Measurements from ENCODE around the gene DST.

The DST gene

DNA sequence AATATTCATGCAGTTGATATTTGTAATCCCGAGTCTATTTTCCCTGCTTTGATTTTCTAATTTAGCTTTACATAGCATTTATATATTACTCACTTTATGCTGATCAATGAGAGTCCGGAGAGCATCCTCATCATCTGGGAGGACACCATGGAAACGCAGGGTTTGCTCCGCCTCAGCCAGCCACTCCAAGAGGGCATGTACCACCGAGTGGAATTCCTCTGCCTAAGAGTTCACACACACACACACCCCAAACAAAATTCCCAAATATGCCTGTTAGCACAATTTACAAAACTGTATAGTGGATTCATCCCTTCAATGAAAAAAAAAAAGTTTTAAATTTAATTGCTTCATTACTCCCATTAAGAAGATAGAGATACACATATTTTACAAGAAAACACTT, 160.7 kb downstream of the DST start:
- no peak for DNase-seq (ENCODE audit: low read depth in 3 of 3)

DNA sequence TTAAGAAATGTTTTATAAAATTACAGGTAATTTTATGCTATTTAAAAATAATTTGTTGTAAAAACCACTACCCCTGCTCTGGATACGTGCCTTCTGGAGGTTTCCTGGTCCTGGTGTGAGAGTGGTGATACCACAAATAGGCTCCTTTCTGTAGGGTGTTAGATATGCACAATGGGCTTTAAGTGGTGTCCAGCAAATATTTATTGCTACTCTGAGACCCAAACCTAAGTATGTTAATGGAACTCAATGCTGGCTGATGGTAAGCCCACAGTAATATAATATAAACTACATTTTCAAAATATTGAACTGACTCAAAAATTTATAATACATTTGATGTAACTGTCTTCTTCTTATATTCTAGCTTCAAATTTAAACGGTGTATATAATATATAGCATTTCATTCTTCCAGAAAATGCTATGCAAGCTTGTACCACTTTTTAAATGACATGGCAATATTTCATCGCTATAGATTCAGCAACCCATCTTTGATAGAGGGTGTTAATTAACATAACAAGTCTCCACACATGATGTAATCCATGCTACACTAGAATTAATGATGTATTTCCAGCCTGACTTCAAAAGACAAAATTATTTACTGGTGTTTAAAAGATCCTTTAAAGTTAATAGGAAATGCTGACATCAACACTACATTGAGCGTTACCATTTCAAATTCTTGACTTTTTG, 161.9 kb downstream of the DST start:
- DNase-seq (ENCODE audit: low read depth in 3 of 3), result no peak

DNA sequence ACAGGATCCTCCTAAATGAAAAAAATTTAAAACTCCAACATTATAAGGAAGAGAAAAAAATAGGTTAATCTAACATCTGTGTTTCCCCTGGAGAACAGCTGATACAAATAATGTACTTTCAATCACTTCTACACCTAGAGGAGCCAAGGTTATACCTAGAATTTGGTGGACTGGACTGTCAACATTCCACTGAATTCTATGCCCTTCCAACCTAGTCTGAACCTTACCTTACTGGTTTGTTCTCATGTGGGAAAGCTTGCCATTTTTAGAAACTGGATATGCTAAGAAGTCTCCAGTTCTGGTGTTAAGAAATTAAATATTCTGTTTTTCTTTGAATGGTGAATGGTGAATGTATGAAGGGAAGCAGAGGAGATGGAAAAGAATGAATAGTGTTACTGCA, 162.4 kb downstream of the DST start:
- DNase-seq (ENCODE audit: low read depth in 3 of 3), result no peak

DNA sequence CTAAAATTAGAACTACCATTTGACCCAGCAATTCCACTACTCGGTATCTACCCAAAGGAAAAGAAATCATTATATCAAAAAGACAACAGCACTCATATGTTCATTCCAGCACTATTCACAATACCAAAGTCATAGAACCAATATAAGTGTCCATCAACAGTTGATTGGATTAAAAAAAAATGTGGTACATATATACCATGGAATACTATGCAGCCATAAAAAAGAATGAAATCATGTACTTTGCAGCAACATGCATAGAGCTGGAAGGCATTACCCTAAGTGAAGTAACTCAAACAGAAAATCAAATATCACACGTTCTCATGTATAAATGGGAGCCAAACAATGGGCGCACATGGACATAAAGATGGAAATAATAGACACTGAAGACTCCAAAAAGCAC, 163.3 kb downstream of the DST start:
- no peak for DNase-seq (ENCODE audit: low read depth in 3 of 3)

DNA sequence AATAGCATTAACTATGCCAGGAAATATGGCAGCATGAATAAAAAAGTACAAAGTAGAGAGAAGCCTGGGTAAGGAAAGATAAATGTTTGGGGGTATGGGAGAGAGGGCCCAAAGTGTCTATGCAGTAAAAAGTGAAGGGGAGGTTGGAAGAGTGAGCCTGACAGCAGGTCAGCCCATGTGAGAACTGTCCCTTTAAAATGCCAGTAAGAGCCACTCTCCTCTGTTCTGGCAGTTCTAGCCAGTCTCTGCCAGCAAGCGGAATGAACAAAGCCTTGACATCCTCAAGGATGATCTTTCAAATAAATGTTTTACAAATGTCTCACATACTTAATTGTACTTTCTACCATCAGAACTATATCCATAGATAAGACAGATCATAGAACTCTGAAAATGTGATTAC, 164.5 kb downstream of the DST start:
- no peak for DNase-seq (ENCODE audit: low read depth in 3 of 3)

DNA sequence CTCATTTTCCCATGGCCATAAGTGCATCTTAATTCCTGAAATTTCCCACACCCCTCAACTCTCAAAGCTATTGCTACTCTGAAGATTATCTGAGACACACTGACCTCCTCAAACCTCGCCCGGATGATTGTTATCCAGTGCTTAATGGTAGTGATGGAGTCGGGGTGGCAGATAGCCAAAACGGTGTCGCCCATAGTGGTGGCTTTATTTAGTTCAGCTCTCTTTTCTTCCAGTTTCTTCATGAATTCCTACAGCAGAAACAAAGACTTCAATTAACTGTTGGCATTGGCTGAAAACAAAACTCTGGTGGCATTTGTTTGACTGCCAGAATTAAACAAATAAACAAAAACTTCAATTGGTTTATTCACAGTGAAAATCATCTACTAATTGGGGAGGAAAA, 165.4 kb downstream of the DST start:
- no peak for DNase-seq (ENCODE audit: low read depth in 3 of 3)

DNA sequence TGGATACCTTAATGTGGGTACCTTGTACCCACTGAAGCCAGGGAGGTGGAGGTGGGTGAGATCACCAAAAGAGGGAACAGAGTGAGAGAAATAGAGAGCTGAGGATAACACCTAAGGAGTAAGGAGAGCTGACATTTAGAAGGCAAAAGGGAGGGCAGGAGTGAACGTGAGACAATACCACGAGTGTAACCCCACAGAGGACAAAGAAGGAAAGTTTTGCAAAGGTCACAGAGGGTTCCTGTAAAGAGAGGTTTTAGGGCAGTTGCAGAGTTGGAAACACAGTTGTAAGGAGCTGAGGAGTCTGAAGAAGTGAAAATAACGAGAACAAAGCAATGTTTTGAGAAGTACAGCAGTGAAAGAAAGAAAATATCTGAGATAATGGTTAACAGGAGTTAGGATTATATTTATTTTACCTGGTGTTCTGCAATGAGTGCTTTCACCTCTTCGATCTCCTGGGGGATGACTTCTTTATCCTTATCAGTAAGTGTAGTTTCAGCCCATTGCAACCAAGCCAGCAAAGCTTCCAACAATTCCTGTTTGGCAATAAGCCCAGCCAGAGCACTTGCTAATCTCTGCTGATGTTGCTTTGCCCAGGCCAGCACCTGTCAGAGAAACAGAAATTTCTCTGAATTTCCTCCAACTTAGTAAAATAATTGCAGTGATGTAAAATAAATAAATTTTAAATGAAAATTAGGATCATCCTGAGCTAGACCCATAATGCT, 166.8 kb downstream of the DST start:
- DNase-seq (ENCODE audit: low read depth in 3 of 3), result no peak

DNA sequence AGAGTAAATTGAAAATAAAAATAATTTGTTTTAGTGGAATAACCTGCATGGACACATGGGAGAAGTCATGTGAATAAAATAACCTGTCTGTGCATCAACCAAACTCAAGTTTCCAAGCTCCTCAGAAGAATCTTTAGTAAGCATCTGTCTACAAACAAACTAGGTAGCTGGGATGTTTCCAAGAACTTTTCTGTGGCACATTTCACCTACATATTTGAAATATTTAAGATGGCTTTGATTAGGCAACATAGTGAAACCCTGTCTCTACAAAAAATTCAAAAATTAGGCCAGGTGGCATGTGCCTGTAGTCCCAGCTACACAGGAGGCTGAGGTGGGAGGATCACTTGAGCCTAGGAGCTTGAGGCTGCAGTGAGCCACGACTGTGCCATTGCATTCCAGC, 168.2 kb downstream of the DST start:
- DNase-seq (ENCODE audit: low read depth in 3 of 3), result no peak

DNA sequence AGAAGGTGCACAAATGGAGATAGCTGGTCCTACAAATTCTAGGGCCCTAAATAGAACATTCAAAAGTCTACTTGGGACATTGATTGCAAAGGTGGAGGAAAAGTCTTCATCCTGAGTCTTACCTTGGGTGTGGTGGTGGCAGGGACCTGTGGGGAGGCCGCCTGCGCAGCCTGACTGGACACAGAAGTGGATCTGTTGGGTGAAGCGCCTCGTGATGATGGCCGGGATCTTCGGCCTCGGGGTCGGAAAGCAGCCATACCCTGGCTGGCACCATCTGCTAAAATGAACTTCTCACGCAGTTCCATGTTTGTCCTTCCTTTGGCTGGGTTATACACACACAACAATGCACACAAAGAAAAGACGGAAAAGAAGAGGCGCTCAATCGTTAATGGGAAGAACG, 179.2 kb downstream of the DST start:
- DNase-seq (ENCODE audit: low read depth in 3 of 3), result no peak

DNA sequence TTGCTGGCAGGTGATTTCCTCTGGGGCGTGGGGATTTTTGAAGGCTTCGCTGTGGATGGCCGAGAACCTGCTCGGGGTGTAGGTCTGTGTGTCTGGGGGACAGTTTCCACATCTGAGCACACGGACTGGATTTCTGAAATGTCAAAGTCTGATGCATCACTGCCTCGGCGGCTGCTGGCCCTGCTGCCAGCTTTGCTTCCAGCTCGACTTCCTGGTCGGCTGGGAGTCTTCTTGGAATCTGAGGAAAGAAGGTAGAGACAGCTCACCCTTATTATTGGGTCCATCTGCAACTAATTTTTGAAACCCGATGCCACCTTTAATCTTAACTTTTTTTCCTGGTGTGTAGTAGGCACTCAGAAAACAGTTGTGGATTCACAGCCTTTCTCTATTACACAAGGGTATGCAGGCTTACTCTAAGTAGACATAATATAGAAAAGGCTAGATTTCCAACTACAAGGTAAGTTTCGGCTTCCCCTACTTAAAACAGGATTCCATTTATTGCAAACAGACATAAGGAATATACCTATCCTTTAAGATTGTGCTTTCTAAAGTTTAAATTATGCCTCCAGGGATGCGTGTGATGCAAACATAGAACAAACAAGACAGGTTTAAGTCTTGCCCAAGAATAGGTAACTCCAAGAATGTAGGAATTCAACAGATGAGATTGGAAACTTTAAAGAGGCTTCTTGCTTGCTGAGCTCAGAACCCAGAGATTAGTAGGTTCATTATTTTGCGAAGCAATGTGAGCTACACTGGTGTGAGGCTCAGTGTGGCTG, 183.5 kb downstream of the DST start:
- no peak for DNase-seq (ENCODE audit: low read depth in 3 of 3)

DNA sequence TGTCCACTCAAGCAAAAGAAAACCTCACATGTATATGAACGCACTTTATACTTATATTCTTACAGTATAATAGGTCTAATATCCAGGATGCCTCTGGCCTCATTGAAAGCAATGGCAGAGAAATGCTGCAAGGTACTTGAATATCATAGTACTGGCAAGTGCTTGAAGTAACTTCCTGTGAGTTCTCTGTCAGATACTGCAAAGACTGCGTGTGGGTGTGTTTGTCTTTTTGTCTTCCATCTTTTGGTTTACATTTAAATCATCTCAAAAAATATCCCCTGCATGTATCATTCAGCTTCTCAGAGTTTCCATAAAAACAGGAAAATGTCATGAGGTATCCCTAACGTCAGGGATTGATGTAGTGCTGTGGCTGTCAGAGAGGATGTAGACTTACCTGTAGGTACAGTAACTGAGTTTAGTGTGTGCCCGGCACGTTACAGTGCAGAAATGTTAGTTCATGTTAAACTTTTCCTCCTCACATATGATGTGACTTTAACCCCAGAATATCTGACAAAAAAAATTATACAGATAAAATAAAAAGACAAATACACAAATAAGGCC, 184.3 kb downstream of the DST start:
- no peak for DNase-seq (ENCODE audit: low read depth in 3 of 3)

DNA sequence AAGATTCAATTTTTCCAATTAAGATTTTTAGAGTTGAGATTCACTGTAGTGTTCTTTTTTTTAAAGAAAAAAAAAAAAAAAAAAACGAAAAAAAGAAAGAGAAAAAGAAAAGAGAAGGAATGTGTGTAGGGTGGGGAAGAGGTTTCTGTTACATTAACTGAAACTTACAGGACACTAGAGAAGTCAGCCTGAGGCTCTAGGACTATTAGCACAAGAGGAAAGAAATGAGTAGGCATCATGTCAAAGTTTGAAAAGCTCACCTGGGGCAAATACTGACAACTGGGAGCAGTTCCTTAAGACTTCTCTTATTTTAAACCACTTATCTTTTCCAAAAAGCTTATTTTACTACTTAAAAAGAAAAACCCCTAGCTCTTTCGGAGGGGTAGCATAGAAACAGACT, 185.9 kb downstream of the DST start:
- no peak for DNase-seq (ENCODE audit: low read depth in 3 of 3)

DNA sequence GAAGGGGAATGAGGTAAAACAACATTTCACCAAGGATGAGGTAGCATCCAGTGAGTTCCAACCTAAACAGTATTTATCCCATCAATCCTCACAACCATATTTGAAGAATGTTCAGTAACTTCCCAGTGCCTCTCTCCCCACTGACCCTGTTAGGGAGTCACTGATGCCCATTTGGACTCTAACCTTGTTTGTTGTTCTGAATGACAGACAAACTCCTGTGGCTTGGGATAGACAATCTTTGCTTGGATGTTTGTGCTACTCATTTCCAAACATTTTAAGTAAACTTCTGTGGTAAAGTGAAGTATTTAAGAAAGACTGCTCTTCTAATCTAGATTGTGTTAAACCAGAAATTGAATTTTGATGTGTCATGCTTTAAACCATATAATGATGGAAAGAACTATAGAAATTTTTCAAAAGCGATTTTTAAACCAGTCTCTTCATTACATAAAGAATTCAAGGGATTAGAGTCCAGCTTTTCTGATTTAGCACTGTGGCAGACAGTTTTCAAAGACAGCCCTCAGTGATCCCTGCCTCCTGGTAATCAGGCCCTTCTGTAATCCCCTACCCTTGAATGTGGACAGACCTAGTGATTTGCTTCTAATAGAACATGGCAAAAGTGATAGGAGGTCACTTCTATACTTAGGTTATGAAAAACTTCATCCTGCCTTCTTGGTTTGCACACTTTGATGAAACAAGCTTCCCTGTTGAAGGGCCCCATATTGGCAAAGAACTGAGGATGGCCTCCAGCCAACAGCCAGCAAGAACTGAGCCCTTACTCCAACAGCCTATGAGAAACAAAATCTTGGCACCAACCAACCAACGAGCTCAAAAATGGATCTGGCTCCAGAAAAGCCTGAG, 191.6 kb downstream of the DST start:
- no peak for DNase-seq (ENCODE audit: low read depth in 3 of 3)

DNA sequence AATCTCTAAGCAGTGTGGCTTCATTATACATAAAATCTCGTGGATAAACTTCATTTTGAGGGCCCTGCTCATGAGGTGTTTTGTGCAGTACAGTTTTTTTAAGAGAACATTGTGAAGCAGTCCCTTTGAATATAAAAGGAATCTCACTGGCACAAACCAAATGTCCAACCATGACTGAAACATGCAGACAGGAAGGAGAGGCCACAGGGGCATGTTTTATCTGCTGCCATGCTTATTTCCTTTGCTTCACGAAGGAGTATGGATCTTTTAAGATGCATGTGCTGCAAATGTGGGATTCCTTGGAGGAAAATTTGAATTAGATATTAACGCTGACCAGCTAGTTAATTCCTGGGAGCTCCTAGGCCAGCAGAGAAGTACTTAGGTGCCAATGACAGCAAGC, 192.3 kb downstream of the DST start:
- DNase-seq (ENCODE audit: low read depth in 3 of 3), result no peak

DNA sequence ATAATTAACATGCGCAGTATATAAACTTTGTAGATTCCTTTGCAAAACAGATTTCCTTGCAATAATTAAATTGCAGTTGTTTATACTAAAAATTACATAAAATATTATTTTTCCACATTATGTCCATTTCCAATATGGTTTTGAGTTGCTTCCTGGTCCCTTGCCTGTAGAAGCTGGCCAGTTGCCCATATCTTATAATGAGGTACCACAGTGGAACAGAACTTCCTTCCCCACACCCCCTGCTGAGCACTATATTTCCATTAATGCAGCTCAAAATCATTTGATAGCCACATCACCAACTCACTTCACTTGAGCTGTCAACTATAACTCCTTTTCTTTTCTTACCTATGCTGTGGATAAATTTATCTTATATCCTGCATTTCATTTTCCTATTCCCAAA, 194.6 kb downstream of the DST start:
- DNase-seq (ENCODE audit: low read depth in 3 of 3), result no peak

DNA sequence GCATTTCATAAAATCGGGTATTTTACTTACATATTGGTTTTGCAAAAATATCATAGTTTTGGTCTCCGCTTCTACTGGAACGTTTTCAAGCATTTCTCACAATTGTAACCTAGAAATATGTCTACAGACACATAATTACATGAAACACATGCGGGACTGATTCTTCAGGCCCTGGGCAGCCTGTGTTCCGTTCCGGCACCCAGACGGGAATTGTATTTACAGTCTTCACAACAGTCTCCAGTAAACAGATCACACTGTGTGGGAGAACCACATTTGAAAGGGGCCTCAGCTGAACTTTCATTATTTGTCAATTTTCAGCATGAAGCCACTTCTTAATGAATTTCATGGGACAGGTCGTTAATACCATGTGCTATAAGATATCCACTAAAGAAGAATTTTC, 196.9 kb downstream of the DST start:
- no peak for DNase-seq (ENCODE audit: low read depth in 3 of 3)

DNA sequence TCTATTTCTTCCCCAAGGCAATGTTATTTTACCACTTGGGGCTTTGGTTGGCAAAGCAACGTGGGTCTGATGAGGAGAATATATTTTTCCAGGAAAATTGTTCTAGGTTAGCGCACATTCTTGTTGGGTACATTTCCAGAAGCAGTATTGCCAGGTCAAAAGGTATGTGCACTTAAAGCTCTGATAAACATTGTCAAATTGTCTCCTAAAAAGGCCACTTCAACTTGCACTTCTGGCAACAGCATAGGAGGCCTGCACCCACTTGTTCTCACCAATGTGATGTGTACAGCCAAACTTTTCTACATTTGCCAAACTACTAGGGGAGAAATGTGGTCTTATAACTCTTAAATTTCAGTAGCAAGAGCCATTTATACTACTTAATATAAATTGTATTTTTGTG, 197.8 kb downstream of the DST start:
- no peak for DNase-seq (ENCODE audit: low read depth in 3 of 3)

DNA sequence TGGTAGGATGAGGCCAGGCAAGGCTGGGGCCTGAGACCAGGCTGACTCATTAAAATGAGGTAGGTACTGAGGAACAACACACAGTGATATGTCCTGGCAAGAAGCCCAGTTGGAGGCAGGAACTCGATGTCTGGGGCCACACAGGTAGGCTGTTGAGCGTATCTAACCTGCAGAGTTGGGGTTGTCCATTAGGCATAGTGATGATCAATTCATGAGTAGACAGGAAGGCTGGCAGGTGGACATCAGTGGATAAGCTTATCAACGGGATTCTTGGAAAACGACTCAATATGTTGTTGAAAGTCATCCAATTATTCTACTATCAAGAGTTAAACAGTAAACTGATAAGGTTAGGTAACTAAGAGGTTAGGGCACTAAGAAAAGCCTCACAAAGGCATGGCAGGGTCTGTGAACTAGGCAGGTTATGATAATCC, 202.1 kb downstream of the DST start:
- DNase-seq (ENCODE audit: low read depth in 3 of 3), result no peak

DNA sequence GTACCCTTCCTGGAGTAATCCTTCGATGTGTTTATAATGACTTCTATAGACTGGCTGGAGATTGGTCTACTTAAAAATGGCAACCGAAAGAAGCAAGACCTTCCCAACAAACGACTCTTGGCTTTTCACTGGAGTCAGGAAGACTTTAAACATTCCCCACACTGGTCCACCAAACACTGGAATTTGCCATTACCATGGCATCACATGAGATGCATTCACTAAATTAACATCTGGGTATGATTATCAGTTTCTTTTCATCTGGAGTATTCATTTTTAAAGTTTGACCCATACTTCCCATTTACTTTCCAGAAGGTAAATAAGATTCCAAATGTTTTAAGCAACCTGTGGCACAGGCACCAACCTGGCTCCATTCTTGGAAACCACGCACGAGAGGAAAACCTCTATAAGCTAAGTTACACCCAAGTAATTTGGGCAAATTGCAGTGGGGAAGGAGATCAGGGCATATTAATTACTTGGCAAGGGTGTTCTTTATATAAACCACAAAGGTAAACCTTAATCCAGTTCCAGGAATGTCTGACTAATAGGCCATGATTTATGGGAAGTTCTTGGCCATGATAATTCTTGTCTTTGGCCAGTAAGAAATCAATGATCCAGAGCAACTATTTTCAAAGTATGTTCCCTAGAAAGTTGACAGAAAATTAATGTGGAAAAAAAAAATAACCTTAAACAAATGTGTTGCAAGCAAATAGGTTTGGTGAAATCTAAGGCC, 205.4 kb downstream of the DST start:
- DNase-seq (ENCODE audit: low read depth in 3 of 3), result no peak

DNA sequence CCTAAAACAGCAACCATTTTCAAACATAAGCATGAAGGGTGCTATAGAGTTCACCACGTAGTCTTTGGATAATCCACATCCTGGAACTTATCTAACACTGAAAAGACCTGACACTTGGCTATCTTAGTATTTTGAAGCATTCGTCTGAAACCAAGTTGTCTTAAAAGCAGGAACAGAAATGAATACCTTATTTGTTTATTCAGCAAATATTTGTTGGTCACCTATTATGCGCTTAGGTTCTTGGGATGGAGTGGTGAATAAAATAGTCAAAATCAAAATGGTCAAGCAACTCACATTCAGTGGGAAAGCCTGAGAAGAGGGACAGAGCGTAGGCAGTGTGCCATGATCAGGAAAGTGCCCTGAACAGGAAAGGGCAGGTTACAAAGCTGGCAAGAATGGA, 206.9 kb downstream of the DST start:
- no peak for DNase-seq (ENCODE audit: low read depth in 3 of 3)

DNA sequence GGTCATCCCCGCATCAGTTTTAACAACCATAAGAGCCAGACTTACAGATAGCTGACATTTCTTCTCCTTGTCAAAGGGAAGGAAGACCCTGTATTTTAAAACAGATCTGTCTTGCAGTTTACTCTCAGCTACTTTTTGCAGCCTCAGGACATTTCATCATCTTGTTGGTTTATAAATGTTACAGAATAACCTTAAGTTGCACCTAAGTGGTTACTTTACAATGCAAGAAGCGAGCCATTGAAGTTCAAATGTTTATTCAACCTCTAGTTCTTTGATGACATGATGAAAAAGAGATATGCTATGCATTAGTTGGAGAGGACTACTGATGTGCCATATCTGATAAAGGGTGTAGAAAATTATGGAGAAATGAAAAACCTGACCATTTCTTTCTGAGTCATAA, 207.4 kb downstream of the DST start:
- DNase-seq (ENCODE audit: low read depth in 3 of 3), result no peak
